Measurements from ENCODE around the gene LRP5.
"Not testable (repeated sequence)": the region's sequence is repeated elsewhere in the genome, so short reads cannot be mapped to it uniquely, and the experiment has no call there.

Gene LRP5

GRCh38 chr11:68447015-68447801 is 134.8 kb downstream of the LRP5 start:
- H3K4me3 ChIP-seq (ENCODE audit: low read length), result no peak overlapping the region
- no peak for TF ChIP-seq ZNF274 (IDR thresholded peaks at IDR 0.05; ENCODE audit: low read depth, low read length)

- H3K4me3 ChIP-seq (ENCODE audit: low read length), result not testable (repeated sequence)
Observed at GRCh38 chr11:68447914-68448313, 135.5 kb downstream of the LRP5 start.

- TF ChIP-seq ZNF274 (IDR thresholded peaks at IDR 0.05; ENCODE audit: low read depth, low read length), result no peak
Observed at GRCh38 chr11:68448604-68449011, 136.2 kb downstream of the LRP5 start.

GRCh38 chr11:68449951-68450350 is 137.6 kb downstream of the LRP5 start:
- no peak for TF ChIP-seq ZNF274 (IDR thresholded peaks at IDR 0.05; ENCODE audit: low read depth, low read length)
- H3K4me3 ChIP-seq (ENCODE audit: low read length), result no peak overlapping the region

More at GRCh38 chr11:68448604-68449011, 136.2 kb downstream of the LRP5 start:
- H3K4me3 ChIP-seq (ENCODE audit: low read length), result no peak overlapping the region

GRCh38 chr11:68450711-68451110 is 138.3 kb downstream of the LRP5 start:
- H3K4me3 ChIP-seq (ENCODE audit: low read length), result no peak overlapping the region
- TF ChIP-seq ZNF274 (IDR thresholded peaks at IDR 0.05; ENCODE audit: low read depth, low read length), result no peak

- TF ChIP-seq ZNF274 (IDR thresholded peaks at IDR 0.05; ENCODE audit: low read depth, low read length), result no peak
- no peak overlapping the region for H3K4me3 ChIP-seq (ENCODE audit: low read length)
Observed at GRCh38 chr11:68454767-68455166, 142.4 kb downstream of the LRP5 start.

GRCh38 chr11:68455485-68455884 is 143.1 kb downstream of the LRP5 start:
- H3K4me3 ChIP-seq (ENCODE audit: low read length), result no peak overlapping the region
- no peak for TF ChIP-seq ZNF274 (IDR thresholded peaks at IDR 0.05; ENCODE audit: low read depth, low read length)

GRCh38 chr11:68457216-68457897 is 145.0 kb downstream of the LRP5 start:
- H3K4me3 ChIP-seq (ENCODE audit: low read length), result no peak overlapping the region
- TF ChIP-seq ZNF274 (IDR thresholded peaks at IDR 0.05; ENCODE audit: low read depth, low read length), result no peak

- H3K4me3 ChIP-seq (ENCODE audit: low read length), result no peak overlapping the region
- TF ChIP-seq ZNF274 (IDR thresholded peaks at IDR 0.05; ENCODE audit: low read depth, low read length), result no peak
Observed at GRCh38 chr11:68457898-68458249, 145.5 kb downstream of the LRP5 start.

GRCh38 chr11:68458340-68458739 is 145.9 kb downstream of the LRP5 start:
- not testable (repeated sequence) for H3K4me3 ChIP-seq (ENCODE audit: low read length)

GRCh38 chr11:68459886-68460740 is 147.7 kb downstream of the LRP5 start:
- H3K4me3 ChIP-seq (ENCODE audit: low read length), result peak overlapping the region; percentile 96; the same call in 1 of the 2 replicates
- TF ChIP-seq ZNF274 (IDR thresholded peaks at IDR 0.05; ENCODE audit: low read depth, low read length), result no peak

- TF ChIP-seq ZNF274 (IDR thresholded peaks at IDR 0.05; ENCODE audit: low read depth, low read length), result no peak
- peak within 1 kb of the TSS; percentile 96 for H3K4me3 ChIP-seq (ENCODE audit: low read length)
Observed at GRCh38 chr11:68460741-68461574, 148.6 kb downstream of the LRP5 start, which contains the start of gene PPP6R3. TSS of gene PPP6R3 (plus strand) at chr11:68460752. CDS start at chr11:68537665, 76,913 bp downstream.

- TF ChIP-seq ZNF274 (IDR thresholded peaks at IDR 0.05; ENCODE audit: low read depth, low read length), result no peak
- peak overlapping the region; percentile 96 for H3K4me3 ChIP-seq (ENCODE audit: low read length)
Observed at GRCh38 chr11:68461575-68461917, 149.2 kb downstream of the LRP5 start.

- H3K4me3 ChIP-seq (ENCODE audit: low read length), result no peak overlapping the region
- TF ChIP-seq ZNF274 (IDR thresholded peaks at IDR 0.05; ENCODE audit: low read depth, low read length), result no peak
Observed at GRCh38 chr11:68463714-68464113, 151.3 kb downstream of the LRP5 start.
